HUDEP-2 (cell line): ENCODE measurements around the gene BACE1-AS.
"Not testable (repeated sequence)": the region's sequence is repeated elsewhere in the genome, so short reads cannot be mapped to it uniquely, and the experiment has no call there.

Experiments used
- DNase-seq, 76 experiments: peaks; one replicate each; lab custom pipeline; 2025; ENCODE audit not compliant: unreplicated experiment in 76 of 76; lab: John Stamatoyannopoulos, UW

BACE1-AS gene

GRCh38 chr11:117319214-117319840 is 28.2 kb downstream of the BACE1-AS start:
- DNase-seq, result no peak

- not testable (repeated sequence) for DNase-seq
Observed at GRCh38 chr11:117327255-117327566, 36.1 kb downstream of the BACE1-AS start.

GRCh38 chr11:117327567-117328374 is 36.6 kb downstream of the BACE1-AS start, which contains the start of gene CEP164:
Gene CEP164 (plus strand): TSS chr11:117327854. CDS start chr11:117338587, 10,733 bp downstream.
- peak; percentile 35 to 98 (median 94) for DNase-seq

- DNase-seq, result peak in 22 of 76 experiments; percentile 4 to 60 (median 36)
Observed at GRCh38 chr11:117328375-117329010, 37.3 kb downstream of the BACE1-AS start.

GRCh38 chr11:117332843-117333242 is 41.7 kb downstream of the BACE1-AS start:
- no peak for DNase-seq

GRCh38 chr11:117333917-117334316 is 42.8 kb downstream of the BACE1-AS start:
- no peak for DNase-seq

GRCh38 chr11:117334896-117335295 is 43.8 kb downstream of the BACE1-AS start:
- no peak for DNase-seq

GRCh38 chr11:117335399-117335798 is 44.3 kb downstream of the BACE1-AS start:
- DNase-seq, result no peak

GRCh38 chr11:117337076-117337475 is 45.9 kb downstream of the BACE1-AS start:
- DNase-seq, result no peak
